IMR-90 (cell line): ENCODE measurements around the gene CCDC122. TPM values are rescaled to one million over a fixed set of nuclear protein-coding genes. Genes with fewer than 3 reads are reported as not detected.

Experiments used
- ATAC-seq: fragments of 200-7000 bp; cut with Tn5 transposase; 2 replicates; pipeline ENCODE4 v1.9.1; 2020; ENCODE audit warnings: low read depth, mild to moderate bottlenecking, moderate library complexity
- BruUV-seq: library from RNA; stranded (reverse); fragments of 400-500 nt; replicated peaks from 2 replicates; lab custom pipeline; 2021; lab: Mats Ljungman, UMichigan
- CTCF ChIA-PET: fragments of 300-600 bp; formaldehyde crosslinking; extraction: SDS; loops from one replicate; lab custom pipeline; 2021; ENCODE audit warnings: antibody characterized with exemption; lab: Yijun Ruan, JAX
- POLR2A ChIA-PET: fragments of 300-600 bp; sonication (Branson Sonifier 250); formaldehyde crosslinking; loops from one replicate; lab custom pipeline; 2022; ENCODE audit warnings: antibody characterized with exemption; ENCODE audit not compliant: unreplicated experiment; lab: Charles Lee
- DNase-seq: peaks from one replicate; pipeline ENCODE4 v3.0.0; 2013
- H2AFZ ChIP-seq: replicated peaks from 2 replicates; pipeline ENCODE3; 2013; ENCODE audit warnings: low read length, mild to moderate bottlenecking; ENCODE audit not compliant: poor library complexity
- H2AK5ac ChIP-seq: 2 replicates; pipeline ENCODE4 v1.6.1; 2013; ENCODE audit warnings: low read depth, low read length, inconsistent platforms
- H2AK9ac ChIP-seq: replicated peaks from 2 replicates; pipeline ENCODE3; 2013; ENCODE audit warnings: mild to moderate bottlenecking, low read depth, low read length, moderate library complexity; ENCODE audit not compliant: poor library complexity
- H2BK120ac ChIP-seq: 2 replicates; pipeline ENCODE4 v1.6.1; 2013; ENCODE audit warnings: low read depth, low read length, inconsistent platforms
- H2BK15ac ChIP-seq: 3 replicates; pipeline ENCODE4 v1.6.1; 2013; ENCODE audit warnings: low read depth, low read length, inconsistent platforms
- H2BK20ac ChIP-seq: 2 replicates; pipeline ENCODE4 v1.6.1; 2013; ENCODE audit warnings: low read depth, mild to moderate bottlenecking, inconsistent platforms, low read length, moderate library complexity
- H2BK5ac ChIP-seq: 2 replicates; pipeline ENCODE4 v1.6.1; 2013; ENCODE audit warnings: mild to moderate bottlenecking, low read depth, low read length, inconsistent platforms; ENCODE audit not compliant: poor library complexity, severe bottlenecking
- H3K14ac ChIP-seq: replicated peaks from 2 replicates; pipeline ENCODE4 v1.6.1; 2013; ENCODE audit warnings: low read depth, low read length, inconsistent platforms
- H3K18ac ChIP-seq: 2 replicates; pipeline ENCODE4 v1.6.1; 2013; ENCODE audit warnings: low read depth, low read length, control low read depth
- H3K23ac ChIP-seq: 2 replicates; pipeline ENCODE4 v1.6.1; 2013; ENCODE audit warnings: low read depth, low read length, inconsistent platforms
- H3K27ac ChIP-seq: 2 replicates; pipeline ENCODE4 v1.5.1; 2013; ENCODE audit warnings: mild to moderate bottlenecking, control low read depth, low read length; ENCODE audit not compliant: insufficient read depth
- H3K27me3 ChIP-seq: 2 replicates; pipeline ENCODE4 v1.6.1; 2013; ENCODE audit warnings: low read length; ENCODE audit not compliant: control insufficient read depth, insufficient read depth
- H3K36me3 ChIP-seq: 2 replicates; pipeline ENCODE4 v1.6.1; 2013; ENCODE audit warnings: low read length, mixed read lengths; ENCODE audit not compliant: control insufficient read depth, insufficient read depth
- H3K4ac ChIP-seq: 2 replicates; pipeline ENCODE4 v1.6.1; 2013; ENCODE audit warnings: low read depth, low read length, inconsistent platforms
- H3K4me1 ChIP-seq: 2 replicates; pipeline ENCODE4 v1.6.1; 2013; ENCODE audit warnings: low read length, mixed read lengths; ENCODE audit not compliant: control insufficient read depth, insufficient read depth
- H3K4me2 ChIP-seq: 2 replicates; pipeline ENCODE4 v1.6.1; 2013; ENCODE audit warnings: low read depth, mild to moderate bottlenecking, control low read depth, low read length, moderate library complexity
- H3K4me3 ChIP-seq: 2 replicates; pipeline ENCODE4 v1.5.1; 2013; ENCODE audit warnings: low read depth, mild to moderate bottlenecking, control low read depth, low read length, moderate library complexity; ENCODE audit not compliant: insufficient read depth
- H3K56ac ChIP-seq: 2 replicates; pipeline ENCODE4 v1.6.1; 2013; ENCODE audit warnings: low read length, inconsistent platforms; ENCODE audit not compliant: insufficient read depth; ENCODE audit errors: extremely low read depth
- H3K79me1 ChIP-seq, 2 experiments: 2 replicates each; pipeline ENCODE4 v1.6.1; 2013; ENCODE audit warnings: low read length in 2 of 2, inconsistent platforms in 1 of 2, low read depth in 1 of 2
- H3K9ac ChIP-seq: 2 replicates; pipeline ENCODE4 v1.6.1; 2013; ENCODE audit warnings: low read depth, low read length, control low read depth
- H3K9me1 ChIP-seq: 2 replicates; pipeline ENCODE4 v1.6.1; 2013; ENCODE audit warnings: low read length, inconsistent platforms; ENCODE audit not compliant: insufficient read depth
- H3K9me3 ChIP-seq: 2 replicates; pipeline ENCODE4 v1.6.1; 2013; ENCODE audit warnings: low read length; ENCODE audit not compliant: control insufficient read depth, insufficient read depth
- H4K20me1 ChIP-seq: 2 replicates; pipeline ENCODE4 v1.6.1; 2013; ENCODE audit warnings: low read length, inconsistent platforms; ENCODE audit not compliant: insufficient read depth
- H4K5ac ChIP-seq: 2 replicates; pipeline ENCODE4 v1.6.1; 2013; ENCODE audit warnings: mild to moderate bottlenecking, low read depth, low read length, control low read depth
- H4K8ac ChIP-seq, 2 experiments: 2 replicates each; pipeline ENCODE4 v1.6.1; 2013; ENCODE audit warnings: low read depth in 2 of 2, low read length in 2 of 2, control low read depth in 1 of 2, inconsistent platforms in 1 of 2
- H4K91ac ChIP-seq: 2 replicates; pipeline ENCODE4 v1.6.1; 2013; ENCODE audit warnings: low read depth, low read length, inconsistent platforms; ENCODE audit not compliant: insufficient read depth
- BHLHE40 ChIP-seq: fragments of 150-350 bp; IDR thresholded peaks from 2 replicates; pipeline ENCODE4 v1.6.1; 2016; ENCODE audit warnings: mild to moderate bottlenecking, low read depth, low read length
- CEBPB ChIP-seq: IDR thresholded peaks from 2 replicates; pipeline ENCODE4 v1.6.1; 2012; ENCODE audit warnings: low read depth, low read length, improper control_type of control experiment
- CHD1 ChIP-seq: IDR thresholded peaks from 2 replicates; pipeline ENCODE4 v1.6.1; 2012; ENCODE audit warnings: low read depth, low read length, improper control_type of control experiment
- ELK1 ChIP-seq: fragments of 150-350 bp; IDR thresholded peaks from 2 replicates; pipeline ENCODE4 v1.6.1; 2016; ENCODE audit warnings: low read depth, mild to moderate bottlenecking, low read length, moderate library complexity, borderline replicate concordance
- FOS ChIP-seq: fragments of 150-350 bp; IDR thresholded peaks from 2 replicates; pipeline ENCODE4 v1.6.1; 2016; ENCODE audit warnings: low read depth, low read length
- MAZ ChIP-seq: IDR thresholded peaks from 2 replicates; pipeline ENCODE4 v1.6.1; 2012; ENCODE audit warnings: low read depth, mild to moderate bottlenecking, low read length, improper control_type of control experiment, moderate library complexity, borderline replicate concordance
- MXI1 ChIP-seq: IDR thresholded peaks from 2 replicates; pipeline ENCODE4 v1.6.1; 2012; ENCODE audit warnings: low read depth, mild to moderate bottlenecking, low read length, moderate library complexity, borderline replicate concordance
- POLR2A ChIP-seq: IDR thresholded peaks from 2 replicates; pipeline ENCODE4 v1.6.1; 2012; ENCODE audit warnings: mild to moderate bottlenecking, low read depth, low read length
- RFX5 ChIP-seq: IDR thresholded peaks from 2 replicates; pipeline ENCODE4 v1.8.0; 2012; ENCODE audit warnings: low read depth, mild to moderate bottlenecking, low read length, moderate library complexity
- WGBS, 2 experiments: methylation state at CpG; one replicate each; pipeline versions ENCODE4 v1.1.5 to v1.1.7; 2013; ENCODE audit warnings: missing lambda C conversion rate in 2 of 2; ENCODE audit not compliant: insufficient read length in 1 of 2; ENCODE audit errors: extremely low coverage in 2 of 2; 5-methylcytosine and 5-hydroxymethylcytosine counted together
- dilution Hi-C: fragments of 300-500 bp; cut with HindIII; formaldehyde crosslinking; loops from one replicate; pipeline ENCODE4 v1.14.3; 2018; ENCODE audit warnings: low sequenced_read_pairs; ENCODE audit not compliant: unreplicated experiment
- in situ Hi-C: fragments of 300-500 bp; cut with MboI; formaldehyde crosslinking; loops from 3 replicates; pipeline ENCODE4 v1.14.3; 2019; ENCODE audit warnings: low sequenced_read_pairs, inconsistent platforms, mixed read lengths
- intact Hi-C: fragments of 100-400 bp; cut with micrococcal nuclease; formaldehyde crosslinking; loops from 2 replicates; pipeline ENCODE4 v1.10.0; 2022
- polyA plus RNA-seq, 3 experiments: library from polyadenylated mRNA; depleted of rRNA; stranded (reverse); fragments of >200 nt; gene quantifications; 2 replicates each; pipeline ENCODE4 v1.2.3, GENCODE V29; 2012; ENCODE audit warnings: low replicate concordance in 1 of 3
- total RNA-seq: library from RNA; depleted of rRNA; stranded (reverse); fragments of >200 nt; gene quantifications from 2 replicates; pipeline ENCODE4 v1.2.3, GENCODE V29; 2012

CCDC122 gene
- total and polyA plus RNA-seq, 2 of the 4 experiments (the other 2 are of a cell fraction), result 0.70 to 0.72 TPM

- Histone ChIP-seq H3K4ac (no peak overlapping the region), H4K20me1 (no peaks in the 10 kb centered on the region), H2AK5ac (no peak overlapping the region), H3K9me3 (no peaks in the 10 kb centered on the region), H3K56ac (no peak overlapping the region), H3K9ac (no peak overlapping the region), H4K5ac (no peak overlapping the region), H2BK120ac (no peak overlapping the region), H3K9me1 (no peaks in the 10 kb centered on the region), H3K14ac (no peak overlapping the region), H2BK15ac (no peak overlapping the region), H2AK9ac (no peak overlapping the region), H3K18ac (no peak overlapping the region), H3K36me3 (no peaks in the 10 kb centered on the region), H3K4me1 (no peaks in the 10 kb centered on the region), H4K91ac (no peak overlapping the region), H3K23ac (no peak overlapping the region), H3K27me3 (peaks cover 3% of the 10 kb centered on the region; the same call in 1 of the 2 replicates), H2BK5ac (no peak overlapping the region), H3K79me1 (no peaks in the 10 kb centered on the region), H3K27ac (no peak overlapping the region), H3K4me3 (no peak overlapping the region), H3K4me2 (no peak overlapping the region), H4K8ac (no peak overlapping the region), H2AFZ (no peak overlapping the region), H2BK20ac (no peak overlapping the region)
- no CpG with 5 or more reads among the region's 3 CpGs for WGBS, 2 experiments
- POLR2A ChIA-PET, result interaction anchor here (0.6 kb wide), 1 partner anchor 876 kb away, joined by 3 read pairs; no protein-coding TSS in a partner anchor
- BruUV-seq, result no TSS peak
- ATAC-seq (no peak), DNase-seq (no peak)
- intact Hi-C loops (no loop called here), dilution Hi-C loops (no loop called here), in situ Hi-C loops (loop anchor here (10.0 to 25.0 kb wide), 3 partner anchors 487 to 1205 kb away; no protein-coding TSS in a partner anchor)
- TF ChIP-seq CHD1, result no peak
- TF ChIP-seq POLR2A, result no peak
- TF ChIP-seq MXI1, result no peak
- TF ChIP-seq RFX5, result no peak
- TF ChIP-seq MAZ, result no peak
- no peak for TF ChIP-seq ELK1
- TF ChIP-seq CEBPB, result no peak
- no peak for TF ChIP-seq FOS
- TF ChIP-seq BHLHE40, result no peak
- CTCF ChIA-PET, result no interaction called here
Measured at GRCh38 chr13:43792076-43792881, 87.3 kb downstream of the CCDC122 start.
